Cerebellar nuclear complex (tissue), 1 donor: ENCODE data around the gene UXT.
"Not testable (repeated sequence)": the region's sequence is repeated elsewhere in the genome, so short reads cannot be mapped to it uniquely, and the experiment has no call there.

Experiments used
- DNase-seq, 2 experiments: peaks; one replicate each; lab custom pipeline; 2025; lab: John Stamatoyannopoulos, UW

The UXT gene

GRCh38 chrX:47658684-47659420 lies at the start of gene UXT:
Gene UXT, minus strand, starts transcription at chrX:47659180. Its CDS starts 253 bp downstream, at chrX:47658927.
- DNase-seq = peak; percentile 5 to 60

- no peak for DNase-seq
These were observed 48.2 kb upstream of the UXT start for GRCh38 chrX:47707031-47707780.

- no peak for DNase-seq
These were observed 47.6 kb upstream of the UXT start for GRCh38 chrX:47706575-47706974.

DNA sequence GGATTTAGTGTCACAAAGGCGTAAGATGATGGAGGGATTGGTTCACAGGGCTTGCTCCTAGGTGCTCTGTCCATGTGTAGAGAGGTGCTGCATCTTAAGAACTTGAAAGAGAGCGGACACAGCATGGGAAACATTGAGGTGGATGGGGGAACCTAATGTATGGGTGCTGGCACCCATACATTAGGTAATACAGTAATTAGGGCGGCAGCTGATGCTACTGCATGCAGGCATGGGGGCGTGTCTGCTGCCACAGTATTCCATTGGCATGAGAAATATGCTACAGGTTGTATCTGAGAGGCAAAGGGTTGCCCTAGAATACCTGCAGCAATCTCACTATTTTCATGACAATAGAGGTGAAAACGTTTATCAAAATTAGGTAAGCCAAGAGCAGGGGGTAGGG lies 45.8 kb upstream of the UXT start:
- DNase-seq = no peak

DNA sequence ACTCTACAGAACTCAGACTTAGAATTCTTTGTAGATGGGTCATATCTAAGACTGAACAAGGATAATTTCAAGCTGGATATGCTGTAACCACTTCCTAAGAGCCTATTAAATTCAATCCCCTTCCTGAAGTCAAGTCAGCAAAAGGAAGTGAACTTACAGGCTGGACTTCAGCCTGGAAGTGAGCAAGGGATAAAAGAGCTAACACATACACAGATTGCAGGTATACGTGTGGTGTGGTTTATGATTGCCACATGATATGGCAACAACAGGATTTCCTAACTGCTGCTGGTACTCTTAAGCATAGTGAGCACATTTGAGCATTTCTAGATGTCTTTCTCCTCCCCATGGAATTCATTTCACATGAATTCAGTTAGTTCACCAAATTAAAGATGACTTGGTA lies 38.2 kb upstream of the UXT start:
- no peak for DNase-seq

GRCh38 chrX:47690175-47690574 lies 31.2 kb upstream of the UXT start:
- no peak for DNase-seq

DNA sequence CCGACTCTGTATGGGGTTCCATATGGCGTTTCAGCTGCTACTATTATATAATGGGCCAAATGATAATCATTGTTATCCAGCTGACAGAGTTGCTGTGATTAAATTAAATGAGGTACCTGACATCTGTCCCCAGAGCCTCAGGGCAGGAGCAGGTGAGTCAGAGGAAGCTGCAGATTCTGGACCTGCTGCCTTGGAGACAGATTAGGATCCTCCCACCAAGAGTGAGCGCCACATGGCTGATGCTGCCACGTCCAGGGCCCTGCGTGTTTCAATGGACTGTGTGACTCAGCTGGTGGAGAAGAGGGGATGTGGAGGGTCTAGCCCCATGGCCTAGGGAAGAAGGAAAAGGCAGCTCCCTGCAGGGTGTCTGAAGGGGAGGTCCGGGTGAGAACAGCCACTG lies 28.3 kb upstream of the UXT start:
- no peak for DNase-seq

- no peak for DNase-seq
These were observed 24.8 kb upstream of the UXT start for GRCh38 chrX:47683829-47684205.

DNA sequence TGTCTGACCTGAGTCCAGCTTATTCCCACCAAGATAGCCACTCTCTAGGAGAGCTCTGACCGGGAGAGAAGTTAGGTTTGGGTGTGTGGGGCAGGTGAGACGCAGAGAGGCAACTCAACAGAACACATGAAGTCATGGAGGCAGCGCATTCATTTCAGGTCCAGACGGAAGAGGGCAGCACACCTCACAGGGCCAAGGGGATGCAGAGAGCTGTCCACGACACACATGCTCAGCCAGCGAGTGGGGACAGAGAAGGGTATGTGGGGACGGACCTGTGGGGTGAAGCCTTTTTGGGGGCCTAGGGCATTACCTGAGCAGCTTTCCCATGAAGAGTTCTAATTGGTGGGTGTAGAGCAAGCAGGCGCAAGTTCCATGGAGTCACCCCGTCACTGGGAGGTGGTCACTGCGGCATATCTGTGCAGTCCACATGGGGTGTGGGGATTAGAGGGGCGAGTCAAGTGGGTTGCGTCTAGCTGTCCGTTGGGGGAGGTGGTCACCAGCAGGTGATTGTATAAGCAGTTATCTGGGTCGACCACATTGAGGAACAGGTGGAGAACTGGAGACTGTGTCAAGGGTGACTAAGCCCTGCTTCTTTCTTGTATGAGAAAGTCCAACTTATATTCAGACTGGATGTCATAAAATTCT lies 24.3 kb upstream of the UXT start:
- no peak for DNase-seq

GRCh38 chrX:47675959-47676859 lies 17.2 kb upstream of the UXT start:
- DNase-seq = not testable (repeated sequence)

- DNase-seq = no peak
These were observed 15.8 kb upstream of the UXT start for GRCh38 chrX:47674776-47675175.

GRCh38 chrX:47665797-47666196 lies 6.8 kb upstream of the UXT start:
- DNase-seq = not testable (repeated sequence)

GRCh38 chrX:47664737-47665136 lies 5.8 kb upstream of the UXT start:
- DNase-seq = no peak

GRCh38 chrX:47662144-47662657 lies 3.2 kb upstream of the UXT start:
- no peak for DNase-seq

GRCh38 chrX:47661539-47661938 lies 2.6 kb upstream of the UXT start:
- DNase-seq = no peak

DNA sequence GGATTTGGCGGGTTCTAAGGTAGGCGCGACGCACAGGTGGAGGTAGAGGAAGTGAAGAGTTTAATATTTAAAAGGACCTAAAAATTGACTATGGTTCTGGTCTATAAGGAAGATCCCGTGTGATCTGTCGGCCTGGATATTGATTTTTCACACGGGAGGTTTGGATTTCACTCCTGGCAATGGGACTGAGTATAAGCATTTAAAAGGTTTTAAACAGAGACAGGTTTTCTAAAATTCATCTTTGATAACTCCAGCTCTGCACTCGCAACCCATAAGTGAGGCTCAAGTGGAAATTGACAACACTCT lies 394 bp upstream of the UXT start:
- no peak for DNase-seq

DNA sequence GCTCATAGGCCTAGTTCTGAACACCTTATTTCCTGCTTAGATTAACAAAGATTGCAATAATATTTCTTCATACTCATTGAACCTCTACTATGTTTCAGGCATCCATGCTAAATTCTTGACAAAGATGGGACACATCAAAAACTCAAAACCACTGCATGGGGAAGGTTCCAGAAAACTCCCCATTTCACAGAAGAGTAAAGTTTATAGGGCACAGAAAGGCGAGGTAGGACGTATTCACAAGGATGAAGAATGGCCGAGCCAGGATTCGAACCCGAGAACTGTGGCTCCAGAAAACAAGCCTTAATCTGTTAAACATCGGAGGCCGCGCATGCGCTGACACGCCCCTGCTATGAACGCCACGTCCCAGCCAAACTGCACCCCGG lies 688 bp downstream of the UXT start:
- DNase-seq = no peak

- DNase-seq = no peak
These were observed 7.7 kb downstream of the UXT start for GRCh38 chrX:47651043-47651905.

- peak; percentile 63 to 90 for DNase-seq
These were observed 8.6 kb downstream of the UXT start, which contains the start of gene ELK1 for GRCh38 chrX:47650164-47651042. Gene ELK1, minus strand, starts transcription at chrX:47650563. Its CDS starts 9,122 bp downstream, at chrX:47641441.

GRCh38 chrX:47649781-47650163 lies 9.2 kb downstream of the UXT start:
- DNase-seq = no peak
